Stimulated activated naive CD8-positive, alpha-beta T cell treated with anti-CD3 and anti-CD28 coated beads, Interleukin-15, amount 100 ng/mL, for 72 hours (primary cell): ENCODE results near the gene PCDHB12.
"Not testable (repeated sequence)": the region's sequence is repeated elsewhere in the genome, so short reads cannot be mapped to it uniquely, and the experiment has no call there.

Experiments used
- ATAC-seq: fragments of 150-1000 bp; cut with Tn5 transposase; 2 replicates; pipeline ENCODE4 v1.10.0; 2021; ENCODE audit warnings: mild to moderate bottlenecking, moderate library complexity
- DNase-seq, 2 donors: peaks; one replicate each; pipeline ENCODE4 v3.0.0; 2021 to 2022
- H3K27ac Mint-ChIP-seq, 2 donors: one replicate each; pipeline ENCODE4 v1.8.0; 2022; ENCODE audit warnings: mild to moderate bottlenecking in 2 of 2, mixed read lengths in 2 of 2, moderate library complexity in 2 of 2
- H3K27me3 Mint-ChIP-seq: one replicate; pipeline ENCODE4 v1.8.0; 2022; ENCODE audit warnings: mixed read lengths
- H3K4me1 Mint-ChIP-seq: one replicate; pipeline ENCODE4 v1.8.0; 2022; ENCODE audit warnings: mild to moderate bottlenecking, mixed read lengths
- H3K4me3 Mint-ChIP-seq, 2 donors: one replicate each; pipeline ENCODE4 v1.8.0; 2022; ENCODE audit warnings: mild to moderate bottlenecking in 2 of 2, mixed read lengths in 2 of 2, moderate library complexity in 1 of 2
- H3K9me3 Mint-ChIP-seq, 2 donors: one replicate each; pipeline ENCODE4 v1.8.0; 2022; ENCODE audit warnings: mixed read lengths in 2 of 2

PCDHB12 gene

DNA sequence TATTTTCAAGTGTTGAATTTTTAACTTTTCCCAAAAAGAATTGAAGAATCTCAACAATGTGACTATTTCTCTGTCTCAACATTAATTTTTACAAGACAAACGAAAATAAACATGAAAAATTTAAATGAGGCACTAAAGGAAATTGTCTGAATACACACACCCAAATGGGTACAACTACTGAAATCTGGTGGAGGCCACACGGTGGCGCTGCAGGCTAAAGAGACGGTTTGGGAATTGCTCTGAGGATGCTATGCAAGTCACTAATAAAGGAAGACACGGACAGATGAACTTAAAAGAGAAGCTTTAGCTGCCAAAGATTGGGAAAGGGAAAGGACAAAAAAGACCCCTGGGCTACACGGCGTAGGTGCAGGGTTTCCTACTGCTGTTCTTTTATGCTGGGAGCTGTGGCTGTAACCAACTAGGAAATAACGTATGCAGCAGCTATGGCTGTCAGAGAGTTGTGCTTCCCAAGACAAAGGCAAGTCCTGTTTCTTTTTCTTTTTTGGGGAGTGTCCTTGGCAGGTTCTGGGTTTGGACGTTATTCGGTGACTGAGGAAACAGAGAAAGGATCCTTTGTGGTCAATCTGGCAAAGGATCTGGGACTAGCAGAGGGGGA, 16.3 kb upstream of the PCDHB12 start, which contains the start of gene PCDHB10:
Gene PCDHB10 (plus strand): TSS at position 244 of the 616 bp plus-strand sequence. CDS start 200 bp downstream, at position 444.
- no peaks in the 10 kb centered on the region for H3K4me1 Mint-ChIP-seq
- H3K4me3 Mint-ChIP-seq: no peak within 1 kb of the TSS
- ATAC-seq (no peak), DNase-seq (peak in 1 of 2 donors; percentile 20)
- no peak within 1 kb of the TSS for H3K27ac Mint-ChIP-seq
- H3K27me3 Mint-ChIP-seq: peaks cover 56% of the 10 kb centered on the region
- peaks cover 19 to 24% of the 10 kb centered on the region in 2 donors for H3K9me3 Mint-ChIP-seq

DNA sequence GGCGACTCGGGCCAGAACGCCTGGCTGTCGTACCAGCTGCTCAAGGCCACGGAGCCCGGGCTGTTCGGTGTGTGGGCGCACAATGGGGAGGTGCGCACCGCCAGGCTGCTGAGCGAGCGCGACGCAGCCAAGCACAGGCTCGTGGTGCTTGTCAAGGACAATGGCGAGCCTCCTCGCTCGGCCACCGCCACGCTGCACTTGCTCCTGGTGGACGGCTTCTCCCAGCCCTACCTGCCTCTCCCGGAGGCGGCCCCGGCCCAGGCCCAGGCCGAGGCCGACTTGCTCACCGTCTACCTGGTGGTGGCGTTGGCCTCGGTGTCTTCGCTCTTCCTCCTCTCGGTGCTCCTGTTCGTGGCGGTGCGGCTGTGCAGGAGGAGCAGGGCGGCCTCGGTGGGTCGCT, 14.2 kb upstream of the PCDHB12 start:
- H3K27ac Mint-ChIP-seq, H3K4me3 Mint-ChIP-seq, DNase-seq, ATAC-seq, H3K4me1 Mint-ChIP-seq: not testable (repeated sequence)
- peaks cover 25 to 45% of the 10 kb centered on the region in 2 donors for H3K9me3 Mint-ChIP-seq
- peaks cover 42% of the 10 kb centered on the region for H3K27me3 Mint-ChIP-seq

DNA sequence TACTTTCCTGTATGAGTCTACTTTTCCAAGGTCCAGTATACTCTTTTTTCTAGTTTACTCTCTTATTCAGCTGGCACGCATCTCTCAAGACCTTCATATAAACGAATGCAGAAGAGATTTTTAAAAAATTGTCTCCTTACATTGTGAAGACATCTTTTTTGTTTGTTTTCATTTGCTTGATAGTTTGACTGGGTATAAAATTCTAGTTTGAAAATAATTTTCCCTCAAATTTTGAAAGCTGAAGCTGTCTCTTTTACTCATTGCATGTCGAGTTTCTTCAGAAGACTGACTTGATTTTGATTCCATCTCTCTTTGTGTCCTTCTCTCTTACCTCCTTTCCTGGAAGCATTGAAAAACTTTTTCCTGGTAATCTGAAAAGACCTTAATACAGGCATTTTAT, 12.2 kb upstream of the PCDHB12 start:
- H3K4me3 Mint-ChIP-seq: no peak overlapping the region
- no peak overlapping the region for H3K27ac Mint-ChIP-seq
- ATAC-seq (no peak), DNase-seq (no peak)
- H3K27me3 Mint-ChIP-seq: peaks cover 44% of the 10 kb centered on the region
- H3K4me1 Mint-ChIP-seq: no peaks in the 10 kb centered on the region
- peaks cover 25 to 53% of the 10 kb centered on the region in 2 donors for H3K9me3 Mint-ChIP-seq

DNA sequence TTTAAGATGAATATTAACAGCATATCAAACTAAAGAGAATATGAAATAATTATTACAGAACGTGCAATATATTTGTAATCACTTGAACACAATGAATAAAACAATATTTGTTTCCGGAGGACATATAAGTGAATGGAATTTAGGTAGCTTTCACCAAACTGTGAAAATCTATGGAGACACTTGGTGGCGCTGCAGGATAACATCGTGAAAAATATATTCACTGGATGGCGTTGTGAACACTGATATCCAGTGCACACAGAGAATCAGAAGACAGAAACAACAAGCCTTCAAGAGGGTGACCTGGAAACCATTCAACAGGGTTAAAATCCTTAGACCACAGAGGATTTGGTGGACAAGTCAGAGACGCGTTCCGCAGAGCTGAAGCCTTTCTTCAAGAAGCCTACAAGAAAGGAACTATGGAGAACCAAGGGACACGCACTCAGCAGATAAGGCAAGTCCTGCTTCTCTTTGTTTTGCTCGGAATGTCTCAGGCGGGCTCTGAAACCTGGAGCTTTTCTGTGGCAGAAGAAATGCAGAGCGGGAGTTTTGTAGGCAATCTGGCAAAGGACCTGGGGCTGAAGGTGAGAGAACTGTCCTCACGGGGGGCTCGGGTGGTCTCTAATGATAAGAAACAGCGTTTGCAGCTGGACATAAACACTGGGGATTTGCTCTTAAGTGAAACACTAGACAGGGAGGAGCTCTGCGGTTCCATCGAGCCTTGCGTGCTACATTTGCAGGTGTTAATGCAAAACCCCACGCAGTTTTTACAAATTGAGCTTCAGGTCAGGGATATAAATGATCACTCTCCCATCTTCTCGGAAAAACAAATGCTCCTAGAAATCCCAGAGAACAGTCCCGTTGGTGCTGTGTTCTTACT, 8.9 kb upstream of the PCDHB12 start, which contains the start of gene PCDHB11:
Gene PCDHB11 (plus strand): TSS at position 269 of the 877 bp plus-strand sequence. CDS start 148 bp downstream, at position 417.
- DNase-seq (no peak), ATAC-seq (no peak)
- H3K27ac Mint-ChIP-seq: no peak within 1 kb of the TSS
- no peaks in the 10 kb centered on the region for H3K4me1 Mint-ChIP-seq
- peaks cover 14 to 61% of the 10 kb centered on the region in 2 donors for H3K9me3 Mint-ChIP-seq
- peaks cover 39% of the 10 kb centered on the region for H3K27me3 Mint-ChIP-seq
- no peak within 1 kb of the TSS for H3K4me3 Mint-ChIP-seq

DNA sequence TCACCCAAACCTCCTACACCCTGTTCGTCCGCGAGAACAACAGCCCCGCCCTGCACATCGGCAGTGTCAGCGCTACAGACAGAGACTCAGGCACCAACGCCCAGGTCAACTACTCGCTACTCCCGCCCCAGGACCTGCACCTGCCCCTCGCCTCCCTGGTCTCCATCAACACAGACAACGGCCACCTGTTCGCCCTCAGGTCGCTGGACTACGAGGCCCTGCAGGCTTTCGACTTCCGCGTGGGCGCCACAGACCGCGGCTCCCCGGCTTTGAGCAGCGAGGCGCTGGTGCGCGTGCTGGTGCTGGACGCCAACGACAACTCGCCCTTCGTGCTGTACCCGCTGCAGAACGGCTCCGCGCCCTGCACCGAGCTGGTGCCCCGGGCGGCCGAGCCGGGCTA, 7.4 kb upstream of the PCDHB12 start:
- not testable (repeated sequence) for H3K4me3 Mint-ChIP-seq, H3K4me1 Mint-ChIP-seq, H3K27ac Mint-ChIP-seq, ATAC-seq, DNase-seq
- H3K27me3 Mint-ChIP-seq: peaks cover 49% of the 10 kb centered on the region
- H3K9me3 Mint-ChIP-seq: peaks cover 14 to 58% of the 10 kb centered on the region in 2 donors

DNA sequence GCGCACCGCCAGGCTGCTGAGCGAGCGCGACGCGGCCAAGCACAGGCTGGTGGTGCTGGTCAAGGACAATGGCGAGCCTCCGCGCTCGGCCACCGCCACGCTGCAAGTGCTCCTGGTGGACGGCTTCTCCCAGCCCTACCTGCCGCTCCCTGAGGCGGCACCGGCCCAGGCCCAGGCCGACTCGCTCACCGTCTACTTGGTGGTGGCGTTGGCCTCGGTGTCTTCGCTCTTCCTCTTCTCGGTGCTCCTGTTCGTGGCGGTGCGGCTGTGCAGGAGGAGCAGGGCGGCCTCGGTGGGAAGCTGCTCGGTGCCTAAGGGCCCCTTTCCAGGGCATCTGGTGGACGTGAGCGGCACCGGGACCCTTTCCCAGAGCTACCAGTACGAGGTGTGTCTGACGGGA, 6.9 kb upstream of the PCDHB12 start:
- not testable (repeated sequence) for H3K4me1 Mint-ChIP-seq, DNase-seq, H3K27ac Mint-ChIP-seq, H3K4me3 Mint-ChIP-seq, ATAC-seq
- peaks cover 14 to 53% of the 10 kb centered on the region in 2 donors for H3K9me3 Mint-ChIP-seq
- H3K27me3 Mint-ChIP-seq: peaks cover 49% of the 10 kb centered on the region

DNA sequence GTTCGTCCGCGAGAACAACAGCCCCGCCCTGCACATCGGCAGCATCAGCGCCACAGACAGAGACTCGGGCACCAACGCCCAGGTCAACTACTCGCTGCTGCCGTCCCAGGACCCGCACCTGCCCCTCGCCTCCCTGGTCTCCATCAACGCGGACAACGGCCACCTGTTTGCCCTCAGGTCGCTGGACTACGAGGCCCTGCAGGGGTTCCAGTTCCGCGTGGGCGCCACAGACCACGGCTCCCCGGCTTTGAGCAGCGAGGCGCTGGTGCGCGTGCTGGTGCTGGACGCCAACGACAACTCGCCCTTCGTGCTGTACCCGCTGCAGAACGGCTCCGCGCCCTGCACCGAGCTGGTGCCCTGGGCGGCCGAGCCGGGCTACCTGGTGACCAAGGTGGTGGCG, 1.8 kb downstream of the PCDHB12 start:
- Mint-ChIP-seq H3K27me3 (peaks cover 67% of the 10 kb centered on the region), H3K9me3 (peaks cover 2 to 18% of the 10 kb centered on the region in 2 donors)
- not testable (repeated sequence) for H3K4me3 Mint-ChIP-seq, DNase-seq, H3K4me1 Mint-ChIP-seq, ATAC-seq, H3K27ac Mint-ChIP-seq

DNA sequence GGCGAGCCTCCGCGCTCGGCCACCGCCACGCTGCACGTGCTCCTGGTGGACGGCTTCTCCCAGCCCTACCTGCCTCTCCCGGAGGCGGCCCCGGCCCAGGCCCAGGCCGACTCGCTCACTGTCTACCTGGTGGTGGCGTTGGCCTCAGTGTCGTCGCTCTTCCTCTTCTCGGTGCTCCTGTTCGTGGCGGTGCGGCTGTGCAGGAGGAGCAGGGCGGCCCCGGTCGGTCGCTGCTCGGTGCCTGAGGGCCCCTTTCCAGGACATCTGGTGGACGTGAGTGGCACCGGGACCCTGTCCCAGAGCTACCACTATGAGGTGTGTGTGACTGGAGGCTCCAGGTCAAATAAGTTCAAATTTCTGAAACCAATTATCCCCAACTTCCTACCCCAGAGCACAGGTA, 2.3 kb downstream of the PCDHB12 start:
- not testable (repeated sequence) for H3K27ac Mint-ChIP-seq, H3K4me3 Mint-ChIP-seq, ATAC-seq, H3K4me1 Mint-ChIP-seq, DNase-seq
- peaks cover 65% of the 10 kb centered on the region for H3K27me3 Mint-ChIP-seq
- H3K9me3 Mint-ChIP-seq: peaks cover 4 to 22% of the 10 kb centered on the region in 2 donors

DNA sequence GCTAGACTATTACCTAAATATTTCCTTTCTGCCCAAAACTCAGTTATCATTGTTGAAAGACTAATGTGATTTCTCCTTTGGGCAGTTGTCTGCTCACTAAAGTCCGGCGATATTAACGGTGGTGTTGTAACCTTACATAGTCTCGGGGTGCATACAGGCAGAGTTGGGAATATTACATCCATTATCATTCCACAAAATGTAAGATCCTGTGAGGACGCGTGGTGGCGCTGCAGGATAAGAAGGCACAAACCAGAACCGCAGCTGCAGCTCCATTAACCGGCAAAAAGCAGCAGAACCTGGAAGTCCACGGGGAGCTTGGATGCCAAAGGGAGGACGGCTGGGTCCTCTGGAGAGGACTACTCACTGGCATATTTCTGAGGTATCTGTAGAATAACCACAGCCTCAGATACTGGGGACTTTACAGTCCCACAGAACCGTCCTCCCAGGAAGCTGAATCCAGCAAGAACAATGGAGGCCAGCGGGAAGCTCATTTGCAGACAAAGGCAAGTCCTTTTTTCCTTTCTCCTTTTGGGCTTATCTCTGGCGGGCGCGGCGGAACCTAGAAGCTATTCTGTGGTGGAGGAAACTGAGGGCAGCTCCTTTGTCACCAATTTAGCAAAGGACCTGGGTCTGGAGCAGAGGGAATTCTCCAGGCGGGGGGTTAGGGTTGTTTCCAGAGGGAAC, 5.3 kb downstream of the PCDHB12 start, which contains the start of gene PCDHB13:
Gene PCDHB13 (plus strand): TSS at position 264 of the 684 bp plus-strand sequence. CDS start 205 bp downstream, at position 469.
- H3K4me3 Mint-ChIP-seq, ATAC-seq, H3K4me1 Mint-ChIP-seq, H3K27ac Mint-ChIP-seq, DNase-seq: not testable (repeated sequence)
- peaks cover 62% of the 10 kb centered on the region for H3K27me3 Mint-ChIP-seq
- peaks cover 8 to 22% of the 10 kb centered on the region in 2 donors for H3K9me3 Mint-ChIP-seq

DNA sequence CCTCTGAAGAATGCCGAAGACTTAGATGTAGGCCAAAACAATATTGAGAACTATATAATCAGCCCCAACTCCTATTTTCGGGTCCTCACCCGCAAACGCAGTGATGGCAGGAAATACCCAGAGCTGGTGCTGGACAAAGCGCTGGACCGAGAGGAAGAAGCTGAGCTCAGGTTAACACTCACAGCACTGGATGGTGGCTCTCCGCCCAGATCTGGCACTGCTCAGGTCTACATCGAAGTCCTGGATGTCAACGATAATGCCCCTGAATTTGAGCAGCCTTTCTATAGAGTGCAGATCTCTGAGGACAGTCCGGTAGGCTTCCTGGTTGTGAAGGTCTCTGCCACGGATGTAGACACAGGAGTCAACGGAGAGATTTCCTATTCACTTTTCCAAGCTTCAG, 6.1 kb downstream of the PCDHB12 start:
- Mint-ChIP-seq H3K9me3 (peaks cover 12 to 22% of the 10 kb centered on the region in 2 donors), H3K27me3 (peaks cover 55% of the 10 kb centered on the region)
- ATAC-seq, H3K27ac Mint-ChIP-seq, H3K4me3 Mint-ChIP-seq, DNase-seq, H3K4me1 Mint-ChIP-seq: not testable (repeated sequence)

DNA sequence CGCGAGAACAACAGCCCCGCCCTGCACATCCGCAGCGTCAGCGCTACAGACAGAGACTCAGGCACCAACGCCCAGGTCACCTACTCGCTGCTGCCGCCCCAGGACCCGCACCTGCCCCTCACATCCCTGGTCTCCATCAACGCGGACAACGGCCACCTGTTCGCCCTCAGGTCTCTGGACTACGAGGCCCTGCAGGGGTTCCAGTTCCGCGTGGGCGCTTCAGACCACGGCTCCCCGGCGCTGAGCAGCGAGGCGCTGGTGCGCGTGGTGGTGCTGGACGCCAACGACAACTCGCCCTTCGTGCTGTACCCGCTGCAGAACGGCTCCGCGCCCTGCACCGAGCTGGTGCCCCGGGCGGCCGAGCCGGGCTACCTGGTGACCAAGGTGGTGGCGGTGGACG, 7.0 kb downstream of the PCDHB12 start:
- H3K27ac Mint-ChIP-seq, DNase-seq, ATAC-seq, H3K4me3 Mint-ChIP-seq, H3K4me1 Mint-ChIP-seq: not testable (repeated sequence)
- H3K9me3 Mint-ChIP-seq: peaks cover 18 to 24% of the 10 kb centered on the region in 2 donors
- H3K27me3 Mint-ChIP-seq: peaks cover 55% of the 10 kb centered on the region

DNA sequence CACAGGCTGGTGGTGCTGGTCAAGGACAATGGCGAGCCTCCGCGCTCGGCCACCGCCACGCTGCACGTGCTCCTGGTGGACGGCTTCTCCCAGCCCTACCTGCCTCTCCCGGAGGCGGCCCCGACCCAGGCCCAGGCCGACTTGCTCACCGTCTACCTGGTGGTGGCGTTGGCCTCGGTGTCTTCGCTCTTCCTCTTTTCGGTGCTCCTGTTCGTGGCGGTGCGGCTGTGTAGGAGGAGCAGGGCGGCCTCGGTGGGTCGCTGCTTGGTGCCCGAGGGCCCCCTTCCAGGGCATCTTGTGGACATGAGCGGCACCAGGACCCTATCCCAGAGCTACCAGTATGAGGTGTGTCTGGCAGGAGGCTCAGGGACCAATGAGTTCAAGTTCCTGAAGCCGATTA, 7.5 kb downstream of the PCDHB12 start:
- Mint-ChIP-seq H3K27me3 (peaks cover 50% of the 10 kb centered on the region), H3K9me3 (peaks cover 18 to 19% of the 10 kb centered on the region in 2 donors)
- DNase-seq, H3K4me1 Mint-ChIP-seq, H3K4me3 Mint-ChIP-seq, ATAC-seq, H3K27ac Mint-ChIP-seq: not testable (repeated sequence)

DNA sequence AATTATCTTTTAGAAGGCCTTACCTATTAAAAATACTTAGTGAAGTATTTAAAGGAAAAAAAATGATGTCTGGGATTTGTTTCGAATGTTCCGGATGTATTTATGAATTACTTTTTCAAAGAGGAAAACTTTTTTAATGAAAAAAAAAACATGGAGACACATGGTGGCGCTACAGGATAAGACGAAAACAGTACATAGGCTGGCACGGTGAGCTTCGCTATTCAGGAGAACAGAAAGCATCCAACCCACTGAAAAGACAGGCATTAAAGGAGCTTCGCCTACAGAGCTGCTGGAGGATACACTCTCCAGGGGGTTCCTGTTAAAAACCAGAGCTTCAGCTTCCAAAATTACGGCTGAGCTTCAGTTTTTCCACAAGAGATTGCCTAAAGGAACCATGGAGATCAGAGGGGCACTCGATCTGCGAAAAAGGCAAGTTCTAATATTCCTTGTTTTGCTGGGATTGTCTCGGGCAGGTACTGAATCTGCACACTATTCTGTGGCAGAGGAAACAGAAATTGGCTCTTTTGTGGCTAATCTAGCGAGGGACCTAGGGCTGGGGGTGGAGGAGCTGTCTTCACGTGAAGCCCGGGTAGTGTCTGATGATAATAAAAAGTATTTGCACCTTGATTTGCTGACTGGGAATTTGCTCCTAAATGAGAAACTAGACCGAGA, 14.7 kb downstream of the PCDHB12 start, which contains the start of gene PCDHB14:
Gene PCDHB14 (plus strand): TSS at position 232 of the 672 bp plus-strand sequence. CDS start 163 bp downstream, at position 395.
- Mint-ChIP-seq H3K27ac (no peak within 1 kb of the TSS), H3K4me3 (peak within 1 kb of the TSS in 1 of 2 donors; percentile 12), H3K4me1 (no peaks in the 10 kb centered on the region), H3K27me3 (peaks cover 20% of the 10 kb centered on the region), H3K9me3 (peaks cover 7 to 11% of the 10 kb centered on the region in 2 donors)
- ATAC-seq (no peak), DNase-seq (no peak)

DNA sequence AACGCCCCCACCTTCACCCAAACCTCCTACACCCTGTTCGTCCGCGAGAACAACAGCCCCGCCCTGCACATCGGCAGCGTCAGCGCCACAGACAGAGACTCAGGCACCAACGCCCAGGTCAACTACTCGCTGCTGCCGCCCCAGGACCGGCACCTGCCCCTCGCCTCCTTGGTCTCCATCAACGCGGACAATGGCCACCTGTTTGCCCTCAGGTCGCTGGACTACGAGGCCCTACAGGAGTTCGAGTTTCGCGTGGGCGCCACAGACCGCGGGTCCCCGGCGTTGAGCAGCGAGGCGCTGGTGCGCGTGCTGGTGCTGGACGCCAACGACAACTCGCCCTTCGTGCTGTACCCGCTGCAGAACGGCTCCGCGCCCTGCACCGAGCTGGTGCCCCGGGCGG, 16.3 kb downstream of the PCDHB12 start:
- H3K27ac Mint-ChIP-seq, H3K4me1 Mint-ChIP-seq, DNase-seq, H3K4me3 Mint-ChIP-seq, ATAC-seq: not testable (repeated sequence)
- peaks cover 18% of the 10 kb centered on the region for H3K27me3 Mint-ChIP-seq
- peaks cover 5 to 10% of the 10 kb centered on the region in 2 donors for H3K9me3 Mint-ChIP-seq
